IMR-90 (cell line): ENCODE results near the gene PARK7. TPM values are rescaled to one million over a fixed set of nuclear protein-coding genes. Genes with fewer than 3 reads are reported as not detected.

ENCODE experiments used
- ATAC-seq: fragments of 200-7000 bp; cut with Tn5 transposase; 2 replicates; pipeline ENCODE4 v1.9.1; 2020; ENCODE audit warnings: low read depth, mild to moderate bottlenecking, moderate library complexity
- BruUV-seq: library from RNA; stranded (reverse); fragments of 400-500 nt; replicated peaks from 2 replicates; lab custom pipeline; 2021; lab: Mats Ljungman, UMichigan
- CTCF ChIA-PET: fragments of 300-600 bp; formaldehyde crosslinking; extraction: SDS; loops from one replicate; lab custom pipeline; 2021; ENCODE audit warnings: antibody characterized with exemption; lab: Yijun Ruan, JAX
- POLR2A ChIA-PET: fragments of 300-600 bp; sonication (Branson Sonifier 250); formaldehyde crosslinking; loops from one replicate; lab custom pipeline; 2022; ENCODE audit warnings: antibody characterized with exemption; ENCODE audit not compliant: unreplicated experiment; lab: Charles Lee
- DNase-seq: peaks from one replicate; pipeline ENCODE4 v3.0.0; 2013
- H2AFZ ChIP-seq: replicated peaks from 2 replicates; pipeline ENCODE3; 2013; ENCODE audit warnings: low read length, mild to moderate bottlenecking; ENCODE audit not compliant: poor library complexity
- H2AK5ac ChIP-seq: 2 replicates; pipeline ENCODE4 v1.6.1; 2013; ENCODE audit warnings: low read depth, low read length, inconsistent platforms
- H2AK9ac ChIP-seq: replicated peaks from 2 replicates; pipeline ENCODE3; 2013; ENCODE audit warnings: mild to moderate bottlenecking, low read depth, low read length, moderate library complexity; ENCODE audit not compliant: poor library complexity
- H2BK120ac ChIP-seq: 2 replicates; pipeline ENCODE4 v1.6.1; 2013; ENCODE audit warnings: low read depth, low read length, inconsistent platforms
- H2BK15ac ChIP-seq: 3 replicates; pipeline ENCODE4 v1.6.1; 2013; ENCODE audit warnings: low read depth, low read length, inconsistent platforms
- H2BK20ac ChIP-seq: 2 replicates; pipeline ENCODE4 v1.6.1; 2013; ENCODE audit warnings: low read depth, mild to moderate bottlenecking, inconsistent platforms, low read length, moderate library complexity
- H2BK5ac ChIP-seq: 2 replicates; pipeline ENCODE4 v1.6.1; 2013; ENCODE audit warnings: mild to moderate bottlenecking, low read depth, low read length, inconsistent platforms; ENCODE audit not compliant: poor library complexity, severe bottlenecking
- H3K14ac ChIP-seq: replicated peaks from 2 replicates; pipeline ENCODE4 v1.6.1; 2013; ENCODE audit warnings: low read depth, low read length, inconsistent platforms
- H3K18ac ChIP-seq: 2 replicates; pipeline ENCODE4 v1.6.1; 2013; ENCODE audit warnings: low read depth, low read length, control low read depth
- H3K23ac ChIP-seq: 2 replicates; pipeline ENCODE4 v1.6.1; 2013; ENCODE audit warnings: low read depth, low read length, inconsistent platforms
- H3K27ac ChIP-seq: 2 replicates; pipeline ENCODE4 v1.5.1; 2013; ENCODE audit warnings: mild to moderate bottlenecking, control low read depth, low read length; ENCODE audit not compliant: insufficient read depth
- H3K27me3 ChIP-seq: 2 replicates; pipeline ENCODE4 v1.6.1; 2013; ENCODE audit warnings: low read length; ENCODE audit not compliant: control insufficient read depth, insufficient read depth
- H3K36me3 ChIP-seq: 2 replicates; pipeline ENCODE4 v1.6.1; 2013; ENCODE audit warnings: low read length, mixed read lengths; ENCODE audit not compliant: control insufficient read depth, insufficient read depth
- H3K4ac ChIP-seq: 2 replicates; pipeline ENCODE4 v1.6.1; 2013; ENCODE audit warnings: low read depth, low read length, inconsistent platforms
- H3K4me1 ChIP-seq: 2 replicates; pipeline ENCODE4 v1.6.1; 2013; ENCODE audit warnings: low read length, mixed read lengths; ENCODE audit not compliant: control insufficient read depth, insufficient read depth
- H3K4me2 ChIP-seq: 2 replicates; pipeline ENCODE4 v1.6.1; 2013; ENCODE audit warnings: low read depth, mild to moderate bottlenecking, control low read depth, low read length, moderate library complexity
- H3K4me3 ChIP-seq: 2 replicates; pipeline ENCODE4 v1.5.1; 2013; ENCODE audit warnings: low read depth, mild to moderate bottlenecking, control low read depth, low read length, moderate library complexity; ENCODE audit not compliant: insufficient read depth
- H3K56ac ChIP-seq: 2 replicates; pipeline ENCODE4 v1.6.1; 2013; ENCODE audit warnings: low read length, inconsistent platforms; ENCODE audit not compliant: insufficient read depth; ENCODE audit errors: extremely low read depth
- H3K79me1 ChIP-seq, 2 experiments: 2 replicates each; pipeline ENCODE4 v1.6.1; 2013; ENCODE audit warnings: low read length in 2 of 2, inconsistent platforms in 1 of 2, low read depth in 1 of 2
- H3K9ac ChIP-seq: 2 replicates; pipeline ENCODE4 v1.6.1; 2013; ENCODE audit warnings: low read depth, low read length, control low read depth
- H3K9me1 ChIP-seq: 2 replicates; pipeline ENCODE4 v1.6.1; 2013; ENCODE audit warnings: low read length, inconsistent platforms; ENCODE audit not compliant: insufficient read depth
- H3K9me3 ChIP-seq: 2 replicates; pipeline ENCODE4 v1.6.1; 2013; ENCODE audit warnings: low read length; ENCODE audit not compliant: control insufficient read depth, insufficient read depth
- H4K20me1 ChIP-seq: 2 replicates; pipeline ENCODE4 v1.6.1; 2013; ENCODE audit warnings: low read length, inconsistent platforms; ENCODE audit not compliant: insufficient read depth
- H4K5ac ChIP-seq: 2 replicates; pipeline ENCODE4 v1.6.1; 2013; ENCODE audit warnings: mild to moderate bottlenecking, low read depth, low read length, control low read depth
- H4K8ac ChIP-seq, 2 experiments: 2 replicates each; pipeline ENCODE4 v1.6.1; 2013; ENCODE audit warnings: low read depth in 2 of 2, low read length in 2 of 2, control low read depth in 1 of 2, inconsistent platforms in 1 of 2
- H4K91ac ChIP-seq: 2 replicates; pipeline ENCODE4 v1.6.1; 2013; ENCODE audit warnings: low read depth, low read length, inconsistent platforms; ENCODE audit not compliant: insufficient read depth
- BHLHE40 ChIP-seq: fragments of 150-350 bp; IDR thresholded peaks from 2 replicates; pipeline ENCODE4 v1.6.1; 2016; ENCODE audit warnings: mild to moderate bottlenecking, low read depth, low read length
- FOS ChIP-seq: fragments of 150-350 bp; IDR thresholded peaks from 2 replicates; pipeline ENCODE4 v1.6.1; 2016; ENCODE audit warnings: low read depth, low read length
- WGBS, 2 experiments: methylation state at CpG; one replicate each; pipeline versions ENCODE4 v1.1.5 to v1.1.7; 2013; ENCODE audit warnings: missing lambda C conversion rate in 2 of 2; ENCODE audit not compliant: insufficient read length in 1 of 2; ENCODE audit errors: extremely low coverage in 2 of 2; 5-methylcytosine and 5-hydroxymethylcytosine counted together
- dilution Hi-C: fragments of 300-500 bp; cut with HindIII; formaldehyde crosslinking; loops from one replicate; pipeline ENCODE4 v1.14.3; 2018; ENCODE audit warnings: low sequenced_read_pairs; ENCODE audit not compliant: unreplicated experiment
- in situ Hi-C: fragments of 300-500 bp; cut with MboI; formaldehyde crosslinking; loops from 3 replicates; pipeline ENCODE4 v1.14.3; 2019; ENCODE audit warnings: low sequenced_read_pairs, inconsistent platforms, mixed read lengths
- intact Hi-C: fragments of 100-400 bp; cut with micrococcal nuclease; formaldehyde crosslinking; loops from 2 replicates; pipeline ENCODE4 v1.10.0; 2022
- polyA plus RNA-seq, 3 experiments: library from polyadenylated mRNA; depleted of rRNA; stranded (reverse); fragments of >200 nt; gene quantifications; 2 replicates each; pipeline ENCODE4 v1.2.3, GENCODE V29; 2012; ENCODE audit warnings: low replicate concordance in 1 of 3
- total RNA-seq: library from RNA; depleted of rRNA; stranded (reverse); fragments of >200 nt; gene quantifications from 2 replicates; pipeline ENCODE4 v1.2.3, GENCODE V29; 2012
- TF ChIP-seq, protein P1 (sequence below): fragments of 150-350 bp; IDR thresholded peaks from 2 replicates; pipeline ENCODE4 v1.6.1; 2016; ENCODE audit warnings: low read depth, mild to moderate bottlenecking, low read length, moderate library complexity, borderline replicate concordance

PARK7 gene
- total and polyA plus RNA-seq, 2 of the 4 experiments (the other 2 are of a cell fraction), result 207 to 357 TPM

DNA sequence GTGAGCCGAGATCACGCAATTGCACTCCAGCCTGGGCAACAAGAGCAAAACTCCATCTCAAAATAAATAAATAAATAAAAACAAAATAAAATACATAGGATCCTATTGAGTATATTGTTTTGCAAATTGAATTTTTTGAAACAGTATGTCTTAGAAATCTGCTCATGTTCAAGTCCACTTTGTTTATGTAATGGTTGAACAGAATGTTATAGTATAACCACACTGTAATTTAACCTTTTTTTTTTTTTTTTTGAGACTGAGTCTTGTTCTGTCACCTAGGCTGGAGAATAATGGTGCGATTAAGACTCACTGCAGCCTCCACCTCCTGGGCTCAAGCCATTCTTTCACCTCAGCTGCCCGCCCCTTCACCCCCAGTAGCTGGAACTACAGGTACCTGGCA lies 31.4 kb downstream of the PARK7 start:
- no CpG with 5 or more reads among the region's 4 CpGs for WGBS, 2 experiments
- no peak for TF ChIP-seq FOS
- TF ChIP-seq BHLHE40, result no peak
- TF ChIP-seq, protein P1, sequence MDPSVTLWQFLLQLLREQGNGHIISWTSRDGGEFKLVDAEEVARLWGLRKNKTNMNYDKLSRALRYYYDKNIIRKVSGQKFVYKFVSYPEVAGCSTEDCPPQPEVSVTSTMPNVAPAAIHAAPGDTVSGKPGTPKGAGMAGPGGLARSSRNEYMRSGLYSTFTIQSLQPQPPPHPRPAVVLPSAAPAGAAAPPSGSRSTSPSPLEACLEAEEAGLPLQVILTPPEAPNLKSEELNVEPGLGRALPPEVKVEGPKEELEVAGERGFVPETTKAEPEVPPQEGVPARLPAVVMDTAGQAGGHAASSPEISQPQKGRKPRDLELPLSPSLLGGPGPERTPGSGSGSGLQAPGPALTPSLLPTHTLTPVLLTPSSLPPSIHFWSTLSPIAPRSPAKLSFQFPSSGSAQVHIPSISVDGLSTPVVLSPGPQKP, result no peak
- no TSS peak for BruUV-seq
- dilution Hi-C loops, result no loop called here
- no peak overlapping the region for H3K56ac ChIP-seq
- H4K20me1 ChIP-seq, result no peaks in the 10 kb centered on the region
- intact Hi-C loops, result no loop called here
- H3K79me1 ChIP-seq, result peaks cover 0 to 8% of the 10 kb centered on the region in 2 experiments; a peak in 2 of 4 replicates
- no peak overlapping the region; the same call in 2 of the 3 replicates for H2BK15ac ChIP-seq
- no peak overlapping the region for H2AK9ac ChIP-seq
- no peak overlapping the region for H2AFZ ChIP-seq
- in situ Hi-C loops, result loop anchor here (25.0 kb wide), 3 partner anchors 569 to 869 kb away; no protein-coding TSS in a partner anchor
- DNase-seq (peak; percentile 62), ATAC-seq (no peak)
- no peak overlapping the region; a peak in 1 of 4 replicates for H4K8ac ChIP-seq
- no peaks in the 10 kb centered on the region for H3K36me3 ChIP-seq
- H3K9me3 ChIP-seq, result no peaks in the 10 kb centered on the region
- peak overlapping the region; percentile 39; the same call in 1 of the 2 replicates for H2BK120ac ChIP-seq
- no peak overlapping the region for H3K4me3 ChIP-seq
- no peak overlapping the region for H4K5ac ChIP-seq
- H3K9me1 ChIP-seq, result peaks cover 4% of the 10 kb centered on the region
- no peaks in the 10 kb centered on the region for H3K27me3 ChIP-seq
- ChIA-PET POLR2A (no interaction called here), CTCF (no interaction called here)
- H3K23ac ChIP-seq, result no peak overlapping the region
- no peak overlapping the region for H4K91ac ChIP-seq
- no peak overlapping the region for H2BK20ac ChIP-seq
- H3K9ac ChIP-seq, result no peak overlapping the region
- H3K4me1 ChIP-seq, result peaks cover 9% of the 10 kb centered on the region
- no peak overlapping the region for H3K4me2 ChIP-seq
- H3K18ac ChIP-seq, result no peak overlapping the region
- H2BK5ac ChIP-seq, result peak overlapping the region; percentile 5
- no peak overlapping the region for H3K27ac ChIP-seq
- H3K14ac ChIP-seq, result 0 out of 2 replicates have a peak overlapping the region, but pooled peaks have one; percentile 31
- peak overlapping the region; percentile 36; the same call in 1 of the 2 replicates for H3K4ac ChIP-seq
- peak overlapping the region; percentile 79; the same call in 1 of the 2 replicates for H2AK5ac ChIP-seq
